ENCODE measurements around the gene HLA-DOA.

DNA sequence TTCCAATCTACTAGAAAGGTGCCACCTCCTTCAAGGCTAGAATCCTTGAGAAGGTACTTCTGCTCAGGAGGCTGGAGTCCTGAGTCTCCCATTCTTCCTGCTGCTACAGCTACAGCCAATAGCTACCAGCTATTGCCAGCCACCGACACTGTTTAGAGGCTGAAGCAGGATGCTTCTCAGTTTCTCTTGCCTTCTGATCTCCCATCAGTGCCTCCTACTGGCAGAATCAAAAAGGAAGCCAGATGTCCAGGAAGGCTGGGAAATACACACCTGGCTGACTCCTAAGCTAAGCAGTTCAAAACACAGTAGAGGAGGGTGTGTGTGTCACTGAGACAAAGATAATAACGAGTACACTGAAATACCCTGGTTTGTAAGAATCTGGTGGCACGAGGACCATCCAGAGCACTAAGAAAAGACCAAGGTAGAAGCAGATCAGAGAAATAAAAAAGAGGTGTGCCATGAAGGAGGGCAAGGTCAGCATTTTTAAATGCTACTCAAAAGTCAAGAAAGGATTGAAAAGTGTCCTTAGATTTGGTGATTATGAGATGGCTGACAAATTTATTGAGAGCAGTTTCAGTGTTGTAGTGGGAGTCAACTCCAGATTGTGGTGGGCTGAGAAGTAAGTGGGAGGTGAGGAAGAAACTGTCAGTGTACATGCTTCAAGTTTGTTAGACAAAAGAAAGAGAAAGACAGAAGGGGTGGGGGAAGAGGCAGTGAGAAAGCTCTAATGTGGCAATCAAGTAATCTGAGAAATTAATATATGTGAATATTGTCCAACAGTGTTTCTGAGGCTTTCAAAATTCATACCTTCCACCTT, 54.2 kb downstream of the HLA-DOA start:
- TF ChIP-seq POLR2A (IDR thresholded peaks at IDR 0.05; ENCODE audit: low read depth) (no peak), CTCF (IDR thresholded peaks at IDR 0.05) (peak in 1 of 3 experiments; percentile 19), POLR2AphosphoS5 (IDR thresholded peaks at IDR 0.05) (no peak)
